Activated naive CD4-positive, alpha-beta T cell treated with Interleukin-2 at 50 U/mL for 16 hours (primary cell): Measurements from ENCODE around the gene EGFL6.
"Not testable (repeated sequence)": the region's sequence is repeated elsewhere in the genome, so short reads cannot be mapped to it uniquely, and the experiment has no call there.

ENCODE experiments used
- DNase-seq: peaks from one replicate; pipeline ENCODE4 v3.0.0-alpha.2; 2020

The EGFL6 gene

GRCh38 chrX:13597874-13598273 lies 28.5 kb downstream of the EGFL6 start:
- no peak for DNase-seq

GRCh38 chrX:13598877-13599276 lies 29.5 kb downstream of the EGFL6 start:
- no peak for DNase-seq

GRCh38 chrX:13599491-13599890 lies 30.1 kb downstream of the EGFL6 start:
- no peak for DNase-seq

GRCh38 chrX:13605611-13606010 lies 36.2 kb downstream of the EGFL6 start:
- DNase-seq: no peak

- DNase-seq: no peak
Measured at GRCh38 chrX:13607331-13607995, 38.1 kb downstream of the EGFL6 start.

GRCh38 chrX:13607996-13608365 lies 38.6 kb downstream of the EGFL6 start:
- DNase-seq: no peak

- DNase-seq: no peak
Measured at GRCh38 chrX:13614154-13614553, 44.8 kb downstream of the EGFL6 start.

GRCh38 chrX:13620207-13620606 lies 50.8 kb downstream of the EGFL6 start:
- DNase-seq: no peak

- no peak for DNase-seq
Measured at GRCh38 chrX:13622401-13622964, 53.1 kb downstream of the EGFL6 start.

- DNase-seq: no peak
Measured at GRCh38 chrX:13627306-13627705, 57.9 kb downstream of the EGFL6 start.

- DNase-seq: not testable (repeated sequence)
Measured at GRCh38 chrX:13637224-13637623, 67.8 kb downstream of the EGFL6 start.

GRCh38 chrX:13638021-13638420 lies 68.6 kb downstream of the EGFL6 start:
- DNase-seq: no peak

GRCh38 chrX:13638826-13639225 lies 69.4 kb downstream of the EGFL6 start:
- DNase-seq: no peak

- not testable (repeated sequence) for DNase-seq
Measured at GRCh38 chrX:13641684-13642083, 72.3 kb downstream of the EGFL6 start.

- DNase-seq: no peak
Measured at GRCh38 chrX:13645464-13646153, 76.2 kb downstream of the EGFL6 start.

GRCh38 chrX:13646154-13646549 lies 76.8 kb downstream of the EGFL6 start:
- peak; percentile 34 for DNase-seq

- DNase-seq: peak; percentile 76
Measured at GRCh38 chrX:13647709-13648212, 78.4 kb downstream of the EGFL6 start.

- DNase-seq: not testable (repeated sequence)
Measured at GRCh38 chrX:13648336-13648735, 78.9 kb downstream of the EGFL6 start.

- no peak for DNase-seq
Measured at GRCh38 chrX:13649838-13650237, 80.4 kb downstream of the EGFL6 start.

- DNase-seq: no peak
Measured at GRCh38 chrX:13650318-13650717, 80.9 kb downstream of the EGFL6 start.

- DNase-seq: no peak
Measured at GRCh38 chrX:13651150-13651549, 81.7 kb downstream of the EGFL6 start.

- no peak for DNase-seq
Measured at GRCh38 chrX:13652287-13652793, 82.9 kb downstream of the EGFL6 start.

GRCh38 chrX:13652850-13653693 lies 83.7 kb downstream of the EGFL6 start, which contains the start of gene TCEANC:
TSS of gene TCEANC (plus strand) at chrX:13653141. CDS start at chrX:13662509, 9,368 bp downstream.
- DNase-seq: peak; percentile 93
